KMS-11 (cell line): ENCODE measurements around the gene SLC25A41.

Source experiments
- H2AFZ ChIP-seq: fragments of 200-600 bp; sonication (generic); 2 replicates; pipeline ENCODE4 v1.6.1; 2016; ENCODE audit warnings: antibody characterized with exemption, mixed run types, low read depth
- H3K27ac ChIP-seq: fragments of 200-600 bp; sonication (generic); 2 replicates; pipeline ENCODE4 v1.6.1; 2016; ENCODE audit warnings: mild to moderate bottlenecking, mixed run types
- H3K27me3 ChIP-seq: fragments of 200-600 bp; sonication (generic); 2 replicates; pipeline ENCODE4 v1.6.1; 2017; ENCODE audit warnings: mild to moderate bottlenecking, low read depth, mixed run types, moderate library complexity; ENCODE audit not compliant: insufficient read depth
- H3K36me3 ChIP-seq: fragments of 200-600 bp; sonication (generic); 2 replicates; pipeline ENCODE4 v1.6.1; 2017; ENCODE audit warnings: mild to moderate bottlenecking, mixed run types; ENCODE audit not compliant: insufficient read depth
- H3K4me1 ChIP-seq: fragments of 200-600 bp; sonication (generic); 2 replicates; pipeline ENCODE4 v1.6.1; 2016; ENCODE audit warnings: mild to moderate bottlenecking, low read depth, mixed run types; ENCODE audit not compliant: poor library complexity, severe bottlenecking
- H3K4me2 ChIP-seq: fragments of 200-600 bp; sonication (generic); 2 replicates; pipeline ENCODE4 v1.7.0; 2016; ENCODE audit warnings: mild to moderate bottlenecking, mixed run types
- H3K4me3 ChIP-seq: fragments of 200-600 bp; sonication (generic); IDR thresholded peaks from 2 replicates; pipeline ENCODE4 v1.6.1; 2017; ENCODE audit warnings: low read depth, low read length, mixed read lengths; ENCODE audit not compliant: insufficient read depth
- H3K79me2 ChIP-seq: fragments of 200-600 bp; sonication (generic); 2 replicates; pipeline ENCODE4 v1.6.1; 2016; ENCODE audit warnings: low read depth, mixed run types; ENCODE audit not compliant: insufficient read depth
- H3K9ac ChIP-seq: fragments of 200-600 bp; sonication (generic); 2 replicates; pipeline ENCODE4 v1.6.1; 2016; ENCODE audit warnings: mild to moderate bottlenecking, mixed run types
- H4K20me1 ChIP-seq: fragments of 200-600 bp; sonication (generic); 2 replicates; pipeline ENCODE4 v1.6.1; 2016; ENCODE audit warnings: mild to moderate bottlenecking, mixed run types; ENCODE audit not compliant: insufficient read depth
- CTCF ChIP-seq: fragments of 200-600 bp; sonication (generic); conservative IDR thresholded peaks from 2 replicates; pipeline ENCODE4 v1.6.1; 2017; ENCODE audit warnings: low read depth, mild to moderate bottlenecking, antibody characterized with exemption, low read length, moderate library complexity, mixed read lengths

SLC25A41 gene

DNA sequence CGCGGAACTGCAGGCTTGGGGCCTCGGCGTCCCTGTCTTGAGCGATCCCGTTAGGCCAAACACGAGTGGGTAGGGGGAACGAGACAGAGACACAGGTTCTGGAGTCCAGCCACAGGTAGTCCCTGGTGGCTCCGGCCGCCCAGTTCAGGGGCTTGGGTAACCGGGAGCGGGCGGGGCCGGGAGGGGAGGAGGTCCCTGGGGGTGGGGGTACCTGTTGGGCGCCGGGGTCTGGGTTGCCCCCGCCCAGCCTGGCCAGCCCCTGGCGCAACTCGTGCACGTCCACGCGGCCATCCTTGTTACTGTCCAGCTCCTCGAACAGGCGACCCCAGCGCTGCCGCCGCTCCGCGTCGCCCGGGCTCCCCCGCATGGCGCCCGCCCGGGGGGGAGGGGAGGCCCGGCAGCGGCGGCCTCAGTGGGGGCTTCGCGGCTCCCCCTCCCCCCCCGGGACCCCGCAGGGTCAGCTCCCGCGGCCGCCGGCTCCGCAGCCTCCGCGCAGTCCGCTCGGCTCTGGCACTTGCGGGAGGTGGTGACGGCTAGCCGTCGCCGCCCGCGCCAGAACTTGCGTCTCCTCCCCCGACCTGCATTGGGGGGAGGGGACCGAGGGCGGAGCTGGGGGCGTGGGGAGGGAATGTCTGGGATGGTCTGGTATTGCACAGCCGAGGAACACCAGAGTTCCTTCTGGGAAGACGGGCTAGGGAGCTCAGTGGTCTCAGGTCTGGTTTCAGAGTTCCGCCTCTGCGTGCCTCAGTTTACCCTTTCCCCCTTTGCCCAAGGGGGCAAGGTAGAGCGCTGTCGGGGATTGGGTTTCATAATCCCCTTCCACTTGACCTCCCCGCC, 25.9 kb upstream of the SLC25A41 start, which contains the start of gene SLC25A23:
TSS of gene SLC25A23 (minus strand) at position 531 of the 837 bp plus-strand sequence. CDS start at position 367, 164 bp downstream.
- Histone ChIP-seq H3K9ac (peak within 1 kb of the TSS; percentile 63), H3K36me3 (no peaks in the 10 kb centered on the region)

DNA sequence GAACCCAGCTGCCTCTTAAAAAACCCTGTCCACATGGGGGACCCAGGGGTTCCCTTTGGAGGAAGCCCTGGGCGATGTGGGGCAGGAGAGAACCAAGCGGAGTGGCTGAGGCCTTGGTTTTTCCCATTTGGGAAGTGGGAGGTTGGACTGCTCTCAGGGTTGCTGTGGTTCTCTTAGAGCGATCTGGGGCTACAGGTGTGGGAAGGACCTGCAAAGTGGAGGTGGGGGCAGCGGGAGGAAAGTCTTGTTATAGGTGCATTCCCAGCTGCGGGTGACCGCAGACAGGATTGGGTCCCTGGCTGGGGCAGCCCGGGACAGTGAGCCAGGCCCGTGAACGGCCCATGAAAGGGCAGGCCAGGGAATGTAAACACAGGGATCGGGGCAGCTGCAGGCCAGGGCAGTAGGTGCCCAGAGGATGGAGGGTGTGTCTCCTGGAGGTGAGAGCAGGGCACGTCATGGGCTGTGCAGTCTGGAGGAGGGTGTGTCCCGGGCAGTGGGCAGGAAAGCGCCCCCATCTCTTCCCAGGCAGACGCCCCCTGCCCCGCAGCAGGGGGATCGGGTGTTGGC, 25.2 kb upstream of the SLC25A41 start:
- Histone ChIP-seq H3K4me2 (peak overlapping the region; percentile 93), H2AFZ (peak overlapping the region; percentile 65), H3K4me1 (peaks cover 9% of the 10 kb centered on the region), H4K20me1 (no peaks in the 10 kb centered on the region), H3K9ac (peak overlapping the region; percentile 63; the same call in 1 of the 2 replicates), H3K27me3 (no peaks in the 10 kb centered on the region), H3K79me2 (no peaks in the 10 kb centered on the region), H3K27ac (peak overlapping the region; percentile 19; the same call in 1 of the 2 replicates), H3K36me3 (no peaks in the 10 kb centered on the region), H3K4me3 (no peak overlapping the region)
- no peak for TF ChIP-seq CTCF

More for the DNA sequence above, 25.9 kb upstream of the SLC25A41 start, which contains the start of gene SLC25A23:
- peak within 1 kb of the TSS; percentile 93 for H3K4me2 ChIP-seq
- H2AFZ ChIP-seq, result peak within 1 kb of the TSS; percentile 65
- peak within 1 kb of the TSS; percentile 76 for H3K27ac ChIP-seq
- H3K79me2 ChIP-seq, result no peaks in the 10 kb centered on the region
- H4K20me1 ChIP-seq, result no peaks in the 10 kb centered on the region
- H3K4me1 ChIP-seq, result peaks cover 9% of the 10 kb centered on the region
- TF ChIP-seq CTCF, result no peak
- no peaks in the 10 kb centered on the region for H3K27me3 ChIP-seq
- no peak within 1 kb of the TSS for H3K4me3 ChIP-seq

DNA sequence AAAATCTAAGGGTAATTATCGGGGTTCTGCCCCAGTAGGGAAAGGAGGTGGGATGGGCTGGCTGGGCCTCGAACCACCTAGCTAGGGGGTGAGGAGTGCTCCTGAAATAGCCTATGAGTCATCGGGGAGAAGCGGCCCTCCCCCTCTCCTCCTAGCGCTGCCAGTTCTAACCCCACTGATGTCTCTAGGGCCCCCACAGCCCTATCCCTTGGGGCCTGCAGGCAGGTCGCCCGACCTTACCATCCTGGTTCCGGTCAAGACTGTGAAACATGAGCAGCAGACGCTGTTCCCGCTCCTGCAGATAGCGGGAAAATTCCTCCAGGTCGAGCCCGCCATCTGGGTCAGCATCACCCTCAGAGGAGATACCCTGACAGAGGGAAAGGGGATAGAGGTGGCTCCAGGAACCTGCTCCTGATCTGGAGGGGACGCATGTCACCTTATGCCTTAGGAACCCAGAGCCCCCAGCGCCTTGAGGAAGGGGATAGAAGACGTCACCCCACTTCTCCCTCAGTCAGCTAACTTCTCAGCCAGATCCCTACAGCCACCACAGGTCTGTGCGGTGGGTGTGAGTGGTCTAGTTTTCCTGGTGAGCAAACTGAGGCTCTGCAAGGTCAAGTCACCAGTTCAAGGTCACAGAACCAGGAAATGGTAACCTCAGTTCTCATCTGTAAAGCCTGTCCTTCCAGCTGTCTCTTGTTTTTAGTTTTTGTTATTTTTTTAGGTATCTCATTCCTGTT, 24.6 kb upstream of the SLC25A41 start:
- peaks cover 9% of the 10 kb centered on the region for H3K4me1 ChIP-seq
- H3K4me2 ChIP-seq, result peak overlapping the region; percentile 93
- TF ChIP-seq CTCF, result no peak
- no peaks in the 10 kb centered on the region for H3K27me3 ChIP-seq
- H3K4me3 ChIP-seq, result no peak overlapping the region
- no peaks in the 10 kb centered on the region; the same call in 1 of the 2 replicates for H3K36me3 ChIP-seq
- no peaks in the 10 kb centered on the region for H4K20me1 ChIP-seq
- H3K27ac ChIP-seq, result peak overlapping the region; percentile 19; the same call in 1 of the 2 replicates
- H2AFZ ChIP-seq, result no peak overlapping the region
- H3K9ac ChIP-seq, result peak overlapping the region; percentile 63; the same call in 1 of the 2 replicates
- H3K79me2 ChIP-seq, result no peaks in the 10 kb centered on the region

DNA sequence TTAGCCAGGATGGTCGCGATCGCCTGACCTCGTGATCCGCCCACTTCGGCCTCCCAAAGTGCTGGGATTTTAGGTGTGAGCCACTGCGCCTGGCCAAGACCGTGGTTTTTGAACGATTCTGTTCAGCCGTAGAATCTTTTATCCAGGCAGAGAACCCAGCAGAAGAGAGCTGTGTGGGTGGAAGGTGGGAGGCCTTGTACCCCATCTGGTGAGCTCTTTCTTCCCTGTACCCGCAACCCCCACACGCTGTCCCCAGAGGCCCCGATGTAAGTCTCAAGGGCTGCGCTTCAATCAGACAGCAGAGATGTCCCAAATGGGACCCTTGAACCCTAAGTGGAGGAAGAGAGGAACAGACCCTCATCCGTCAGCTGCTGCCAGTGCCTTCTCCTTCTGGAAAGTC, 22.4 kb upstream of the SLC25A41 start:
- Histone ChIP-seq H3K27me3 (no peaks in the 10 kb centered on the region), H3K4me1 (peaks cover 9% of the 10 kb centered on the region), H3K4me2 (no peak overlapping the region), H3K36me3 (no peaks in the 10 kb centered on the region; the same call in 1 of the 2 replicates), H4K20me1 (no peaks in the 10 kb centered on the region), H3K4me3 (no peak overlapping the region), H2AFZ (no peak overlapping the region), H3K79me2 (no peaks in the 10 kb centered on the region), H3K9ac (no peak overlapping the region), H3K27ac (no peak overlapping the region)
- no peak for TF ChIP-seq CTCF
